ENCODE measurements around the gene GP1BA. TPM values are rescaled to one million over a fixed set of nuclear protein-coding genes. Genes with fewer than 3 reads are reported as not detected.

Gene GP1BA
- total and polyA plus RNA-seq, 2 of the 8 experiments (the other 6 are each of a cell fraction or from before 2014, with no cell fraction given), result not detected

DNA sequence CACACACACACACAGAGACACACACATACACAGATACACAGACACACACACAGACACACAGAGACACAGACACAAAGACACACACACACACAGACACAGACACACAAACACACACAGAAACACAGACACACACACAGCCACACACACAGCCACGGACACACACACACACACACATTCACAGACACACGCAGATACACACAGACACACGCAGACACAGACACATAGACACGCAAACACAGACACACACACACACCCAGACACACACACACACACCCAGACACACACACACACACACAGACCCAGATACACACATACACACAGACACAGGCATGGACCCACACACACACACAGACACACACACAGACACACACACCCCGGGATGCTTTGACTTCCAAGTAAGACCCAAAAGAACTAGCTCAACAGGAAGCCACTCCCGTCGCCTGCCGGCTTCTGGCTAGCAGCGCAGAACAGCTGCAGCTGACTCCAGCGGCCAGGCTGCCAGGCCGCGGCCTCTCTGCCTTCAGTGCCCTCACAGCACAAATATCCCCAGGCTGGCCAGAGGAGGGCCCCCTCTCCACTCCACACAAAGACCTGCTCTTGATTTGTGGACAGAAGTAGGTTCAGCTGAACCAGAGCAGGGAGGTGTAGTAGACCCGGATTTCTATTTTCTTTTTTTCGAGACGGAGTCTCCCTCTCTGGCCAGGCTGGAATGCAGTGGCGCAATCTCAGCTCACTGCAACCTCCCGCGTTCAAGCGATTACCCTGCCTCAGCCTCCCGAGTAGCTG lies 23.2 kb upstream of the GP1BA start (continued):
- TF ChIP-seq, protein P1, sequence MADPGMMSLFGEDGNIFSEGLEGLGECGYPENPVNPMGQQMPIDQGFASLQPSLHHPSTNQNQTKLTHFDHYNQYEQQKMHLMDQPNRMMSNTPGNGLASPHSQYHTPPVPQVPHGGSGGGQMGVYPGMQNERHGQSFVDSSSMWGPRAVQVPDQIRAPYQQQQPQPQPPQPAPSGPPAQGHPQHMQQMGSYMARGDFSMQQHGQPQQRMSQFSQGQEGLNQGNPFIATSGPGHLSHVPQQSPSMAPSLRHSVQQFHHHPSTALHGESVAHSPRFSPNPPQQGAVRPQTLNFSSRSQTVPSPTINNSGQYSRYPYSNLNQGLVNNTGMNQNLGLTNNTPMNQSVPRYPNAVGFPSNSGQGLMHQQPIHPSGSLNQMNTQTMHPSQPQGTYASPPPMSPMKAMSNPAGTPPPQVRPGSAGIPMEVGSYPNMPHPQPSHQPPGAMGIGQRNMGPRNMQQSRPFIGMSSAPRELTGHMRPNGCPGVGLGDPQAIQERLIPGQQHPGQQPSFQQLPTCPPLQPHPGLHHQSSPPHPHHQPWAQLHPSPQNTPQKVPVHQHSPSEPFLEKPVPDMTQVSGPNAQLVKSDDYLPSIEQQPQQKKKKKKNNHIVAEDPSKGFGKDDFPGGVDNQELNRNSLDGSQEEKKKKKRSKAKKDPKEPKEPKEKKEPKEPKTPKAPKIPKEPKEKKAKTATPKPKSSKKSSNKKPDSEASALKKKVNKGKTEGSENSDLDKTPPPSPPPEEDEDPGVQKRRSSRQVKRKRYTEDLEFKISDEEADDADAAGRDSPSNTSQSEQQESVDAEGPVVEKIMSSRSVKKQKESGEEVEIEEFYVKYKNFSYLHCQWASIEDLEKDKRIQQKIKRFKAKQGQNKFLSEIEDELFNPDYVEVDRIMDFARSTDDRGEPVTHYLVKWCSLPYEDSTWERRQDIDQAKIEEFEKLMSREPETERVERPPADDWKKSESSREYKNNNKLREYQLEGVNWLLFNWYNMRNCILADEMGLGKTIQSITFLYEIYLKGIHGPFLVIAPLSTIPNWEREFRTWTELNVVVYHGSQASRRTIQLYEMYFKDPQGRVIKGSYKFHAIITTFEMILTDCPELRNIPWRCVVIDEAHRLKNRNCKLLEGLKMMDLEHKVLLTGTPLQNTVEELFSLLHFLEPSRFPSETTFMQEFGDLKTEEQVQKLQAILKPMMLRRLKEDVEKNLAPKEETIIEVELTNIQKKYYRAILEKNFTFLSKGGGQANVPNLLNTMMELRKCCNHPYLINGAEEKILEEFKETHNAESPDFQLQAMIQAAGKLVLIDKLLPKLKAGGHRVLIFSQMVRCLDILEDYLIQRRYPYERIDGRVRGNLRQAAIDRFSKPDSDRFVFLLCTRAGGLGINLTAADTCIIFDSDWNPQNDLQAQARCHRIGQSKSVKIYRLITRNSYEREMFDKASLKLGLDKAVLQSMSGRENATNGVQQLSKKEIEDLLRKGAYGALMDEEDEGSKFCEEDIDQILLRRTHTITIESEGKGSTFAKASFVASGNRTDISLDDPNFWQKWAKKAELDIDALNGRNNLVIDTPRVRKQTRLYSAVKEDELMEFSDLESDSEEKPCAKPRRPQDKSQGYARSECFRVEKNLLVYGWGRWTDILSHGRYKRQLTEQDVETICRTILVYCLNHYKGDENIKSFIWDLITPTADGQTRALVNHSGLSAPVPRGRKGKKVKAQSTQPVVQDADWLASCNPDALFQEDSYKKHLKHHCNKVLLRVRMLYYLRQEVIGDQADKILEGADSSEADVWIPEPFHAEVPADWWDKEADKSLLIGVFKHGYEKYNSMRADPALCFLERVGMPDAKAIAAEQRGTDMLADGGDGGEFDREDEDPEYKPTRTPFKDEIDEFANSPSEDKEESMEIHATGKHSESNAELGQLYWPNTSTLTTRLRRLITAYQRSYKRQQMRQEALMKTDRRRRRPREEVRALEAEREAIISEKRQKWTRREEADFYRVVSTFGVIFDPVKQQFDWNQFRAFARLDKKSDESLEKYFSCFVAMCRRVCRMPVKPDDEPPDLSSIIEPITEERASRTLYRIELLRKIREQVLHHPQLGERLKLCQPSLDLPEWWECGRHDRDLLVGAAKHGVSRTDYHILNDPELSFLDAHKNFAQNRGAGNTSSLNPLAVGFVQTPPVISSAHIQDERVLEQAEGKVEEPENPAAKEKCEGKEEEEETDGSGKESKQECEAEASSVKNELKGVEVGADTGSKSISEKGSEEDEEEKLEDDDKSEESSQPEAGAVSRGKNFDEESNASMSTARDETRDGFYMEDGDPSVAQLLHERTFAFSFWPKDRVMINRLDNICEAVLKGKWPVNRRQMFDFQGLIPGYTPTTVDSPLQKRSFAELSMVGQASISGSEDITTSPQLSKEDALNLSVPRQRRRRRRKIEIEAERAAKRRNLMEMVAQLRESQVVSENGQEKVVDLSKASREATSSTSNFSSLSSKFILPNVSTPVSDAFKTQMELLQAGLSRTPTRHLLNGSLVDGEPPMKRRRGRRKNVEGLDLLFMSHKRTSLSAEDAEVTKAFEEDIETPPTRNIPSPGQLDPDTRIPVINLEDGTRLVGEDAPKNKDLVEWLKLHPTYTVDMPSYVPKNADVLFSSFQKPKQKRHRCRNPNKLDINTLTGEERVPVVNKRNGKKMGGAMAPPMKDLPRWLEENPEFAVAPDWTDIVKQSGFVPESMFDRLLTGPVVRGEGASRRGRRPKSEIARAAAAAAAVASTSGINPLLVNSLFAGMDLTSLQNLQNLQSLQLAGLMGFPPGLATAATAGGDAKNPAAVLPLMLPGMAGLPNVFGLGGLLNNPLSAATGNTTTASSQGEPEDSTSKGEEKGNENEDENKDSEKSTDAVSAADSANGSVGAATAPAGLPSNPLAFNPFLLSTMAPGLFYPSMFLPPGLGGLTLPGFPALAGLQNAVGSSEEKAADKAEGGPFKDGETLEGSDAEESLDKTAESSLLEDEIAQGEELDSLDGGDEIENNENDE (IDR thresholded peaks at IDR 0.05; ENCODE audit: insufficient replicate concordance, low read length), result no peak
- no peak for TF ChIP-seq EGR1 (IDR thresholded peaks at IDR 0.05; ENCODE audit: borderline replicate concordance, low read depth, low read length)
- TF ChIP-seq SIN3A (conservative IDR thresholded peaks at IDR 0.05 in 1 of 2, IDR thresholded peaks at IDR 0.05 in 1 of 2; ENCODE audit: low read depth in 1 of 2, low read length in 2 of 2), result peak; percentile 86 to 87; a peak in 3 of 4 replicates
- TF ChIP-seq GTF2F1 (IDR thresholded peaks at IDR 0.05; ENCODE audit: borderline replicate concordance, low read depth, low read length), result no peak
- TF ChIP-seq, protein P2, sequence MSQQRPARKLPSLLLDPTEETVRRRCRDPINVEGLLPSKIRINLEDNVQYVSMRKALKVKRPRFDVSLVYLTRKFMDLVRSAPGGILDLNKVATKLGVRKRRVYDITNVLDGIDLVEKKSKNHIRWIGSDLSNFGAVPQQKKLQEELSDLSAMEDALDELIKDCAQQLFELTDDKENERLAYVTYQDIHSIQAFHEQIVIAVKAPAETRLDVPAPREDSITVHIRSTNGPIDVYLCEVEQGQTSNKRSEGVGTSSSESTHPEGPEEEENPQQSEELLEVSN (IDR thresholded peaks at IDR 0.05), result no peak
- TF ChIP-seq FOSL1 (IDR thresholded peaks at IDR 0.05; ENCODE audit: insufficient read depth, low read depth, low read length), result no peak
- TF ChIP-seq CHD2 (IDR thresholded peaks at IDR 0.05; ENCODE audit: low read length), result no peak
- peak; percentile 55 for TF ChIP-seq CEBPB (IDR thresholded peaks at IDR 0.05; ENCODE audit: low read depth, low read length)
- peak; percentile 79 to 88 for TF ChIP-seq RAD21 (IDR thresholded peaks at IDR 0.05 in 1 of 2, conservative IDR thresholded peaks at IDR 0.05 in 1 of 2; ENCODE audit: low read depth in 2 of 2, low read length in 2 of 2)
